K562 (cell line): ENCODE results near the gene OLFML2B. TPM values are rescaled to one million over a fixed set of nuclear protein-coding genes. Genes with fewer than 3 reads are reported as not detected.

Source experiments
- ATAC-seq: fragments of 200-7000 bp; cut with Tn5 transposase; 3 replicates; pipeline ENCODE4 v1.9.1; 2020; ENCODE audit warnings: moderate library complexity
- BruUV-seq: library from RNA; stranded (reverse); fragments of 400-500 nt; replicated peaks from 2 replicates; lab custom pipeline; 2021; lab: Mats Ljungman, UMichigan
- CTCF ChIA-PET: fragments of 300-600 bp; formaldehyde crosslinking; extraction: SDS; loops from one replicate; lab custom pipeline; 2021; ENCODE audit warnings: low intra/inter-chr PET ratio; lab: Yijun Ruan, JAX
- POLR2A ChIA-PET: fragments of 300-600, 350-650 bp; sonication (Branson Sonifier 250); formaldehyde crosslinking; extraction: SDS; loops from one replicate; lab custom pipeline; 2021; ENCODE audit warnings: antibody characterized with exemption, inconsistent platforms; lab: Yijun Ruan, JAX
- DNase-seq, 4 experiments: peaks; one replicate each; pipeline versions ENCODE4 v3.0.0 to v3.0.0-alpha.2; 2011 to 2018; ENCODE audit warnings: low spot score in 3 of 4, mixed read lengths in 3 of 4; ENCODE audit errors: extremely low read depth in 1 of 4
- FAIRE-seq: peaks from 2 replicates; lab custom pipeline; 2011; peaks lifted over from hg19 to GRCh38; lab: Jason Lieb, UNC
- H2AFZ ChIP-seq: 2 replicates; pipeline ENCODE4 v1.6.0; 2011; ENCODE audit warnings: low read depth, low read length, control low read depth, inconsistent platforms
- H3K27ac ChIP-seq: fragments of 200-600 bp; 3 replicates; pipeline ENCODE4 v1.8.0; 2011; ENCODE audit warnings: low read depth, mild to moderate bottlenecking, control low read depth, inconsistent platforms, low read length, moderate library complexity, mixed read lengths; ENCODE audit errors: extremely low read depth
- H3K27me3 ChIP-seq, 2 experiments: fragments of 300-600 bp in 1 of 2; 2 replicates in 1 of 2; 3 replicates in 1 of 2; pipeline versions ENCODE4 v1.6.0 to v1.8.0; 2011; ENCODE audit warnings: inconsistent platforms in 2 of 2, low read length in 2 of 2, mild to moderate bottlenecking in 1 of 2, mixed read lengths in 1 of 2, moderate library complexity in 1 of 2; ENCODE audit not compliant: control insufficient read depth in 2 of 2, insufficient read depth in 2 of 2
- H3K36me3 ChIP-seq: fragments of 300-600 bp; 3 replicates; pipeline ENCODE4 v1.8.0; 2011; ENCODE audit warnings: mild to moderate bottlenecking, low read length, inconsistent platforms; ENCODE audit not compliant: control insufficient read depth, insufficient read depth
- H3K4me1 ChIP-seq, 2 experiments: fragments of 200-600 bp in 1 of 2; replicated peaks in 1 of 2; 2 replicates in 1 of 2; 3 replicates in 1 of 2; pipeline versions ENCODE4 v1.5.1 to v1.8.0; 2011; ENCODE audit warnings: inconsistent platforms in 2 of 2, low read length in 2 of 2, mild to moderate bottlenecking in 1 of 2, mixed read lengths in 1 of 2, moderate library complexity in 1 of 2; ENCODE audit not compliant: control insufficient read depth in 2 of 2, insufficient read depth in 2 of 2
- H3K4me2 ChIP-seq: 2 replicates; pipeline ENCODE4 v1.6.1; 2011; ENCODE audit warnings: low read length, control low read depth, inconsistent platforms, mixed read lengths; ENCODE audit not compliant: insufficient read depth
- H3K4me3 ChIP-seq: fragments of 200-600 bp; sonication (generic), shearing (Covaris generic); 2 replicates; pipeline ENCODE4 v1.5.1; 2016; ENCODE audit warnings: control low read depth, inconsistent platforms
- H3K79me2 ChIP-seq: fragments of 200-600 bp; 3 replicates; pipeline ENCODE4 v1.8.0; 2011; ENCODE audit warnings: low read length, inconsistent platforms; ENCODE audit not compliant: control insufficient read depth, insufficient read depth
- H3K9ac ChIP-seq, 2 experiments: 2 replicates each; pipeline versions ENCODE4 v1.6.0 to v1.6.1; 2011; ENCODE audit warnings: low read depth in 2 of 2, low read length in 2 of 2, control low read depth in 1 of 2, inconsistent platforms in 1 of 2, mild to moderate bottlenecking in 1 of 2, mixed read lengths in 1 of 2; ENCODE audit not compliant: insufficient read depth in 1 of 2
- H3K9me1 ChIP-seq: one replicate; pipeline ENCODE4 v1.6.0; 2011; ENCODE audit warnings: inconsistent platforms, mild to moderate bottlenecking, low read length, moderate library complexity; ENCODE audit not compliant: control insufficient read depth, insufficient read depth
- H3K9me3 ChIP-seq: replicated peaks from 2 replicates; pipeline ENCODE4 v1.5.1; 2011; ENCODE audit warnings: low read depth, low read length, inconsistent platforms; ENCODE audit not compliant: control insufficient read depth, insufficient read depth
- H4K20me1 ChIP-seq: replicated peaks from 2 replicates; pipeline ENCODE4 v1.6.1; 2011; ENCODE audit warnings: low read length, inconsistent platforms, mixed read lengths; ENCODE audit not compliant: control insufficient read depth, insufficient read depth
- GTF2B ChIP-seq: IDR thresholded peaks from 2 replicates; pipeline ENCODE4 v1.6.1; 2011; ENCODE audit not compliant: insufficient read length; ENCODE audit errors: extremely low read depth
- HES1 ChIP-seq: fragments of 450-650 bp; IDR thresholded peaks from 2 replicates; pipeline ENCODE4 v1.6.1; 2016; ENCODE audit warnings: low read depth, mild to moderate bottlenecking, moderate library complexity
- NR1H2 ChIP-seq: sonication (generic); formaldehyde crosslinking; IDR thresholded peaks from 2 replicates; pipeline ENCODE4 v1.4.0; 2020; ENCODE audit warnings: mild to moderate bottlenecking, missing genetic modification reagents
- RBFOX2 ChIP-seq: fragments of 200-400 bp; formaldehyde crosslinking; IDR thresholded peaks from 2 replicates; pipeline ENCODE4 v1.6.1; 2017; ENCODE audit warnings: low read depth, mild to moderate bottlenecking, low read length, moderate library complexity
- SP1 ChIP-seq: sonication (generic); formaldehyde crosslinking; IDR thresholded peaks from 2 replicates; pipeline ENCODE4 v1.8.1; 2022; ENCODE audit warnings: mild to moderate bottlenecking, missing genetic modification reagents
- ZNF146 ChIP-seq: IDR thresholded peaks from one replicate; pipeline ENCODE4 v1.6.1; 2018; ENCODE audit warnings: missing compliant biosample characterization; ENCODE audit not compliant: unreplicated experiment
- ZNF79 ChIP-seq: fragments of 250-450 bp; sonication (Bioruptor Pico); IDR thresholded peaks from 2 replicates; pipeline ENCODE4 v1.4.0; 2020; ENCODE audit warnings: low read depth, mild to moderate bottlenecking, moderate library complexity
- WGBS: fragments of 100-300 bp; shearing (Covaris generic); methylation state at CpG from one replicate; pipeline ENCODE4 v1.1.6; 2016; ENCODE audit warnings: low coverage, mixed read lengths; ENCODE audit not compliant: insufficient coverage; ENCODE audit errors: missing lambda C conversion rate; 5-methylcytosine and 5-hydroxymethylcytosine counted together
- in situ Hi-C: fragments of 300-500 bp; cut with MboI; formaldehyde crosslinking; loops from 4 replicates; pipeline ENCODE4 v1.15.0; 2018; ENCODE audit warnings: inconsistent platforms, mixed read lengths
- intact Hi-C: fragments of 100-400 bp; cut with micrococcal nuclease; formaldehyde crosslinking; loops from 2 replicates; pipeline ENCODE4 v1.14.2; 2022
- polyA plus RNA-seq, 8 experiments: library from polyadenylated mRNA; depleted of rRNA in 4 of 8; stranded (reverse) in 5 of 8; unstranded in 3 of 8; fragments of >200 nt; fragmentation: Nextera tagmentation in 2 of 8; fragmentation: Illumina TruSeq in 1 of 8; extraction: Ambion mirVana in 2 of 8; extraction: Trizol in 1 of 8; gene quantifications; 2 replicates each; pipeline versions ENCODE4 v1.2.1 to v1.2.3, GENCODE V29; 2011 to 2014; ENCODE audit warnings: inconsistent platforms in 1 of 8, missing spikeins in 1 of 8
- total RNA-seq, 7 experiments: library from RNA; depleted of rRNA in 6 of 7; stranded (reverse); fragments of >200 nt in 6 of 7; fragmentation: Illumina TruSeq in 2 of 7; extraction: Trizol in 2 of 7; gene quantifications; 2 replicates each; pipeline versions ENCODE4 v1.2.1 to v1.2.3, GENCODE V29; 2011 to 2021; ENCODE audit warnings: low replicate concordance in 1 of 7

Gene OLFML2B
- total and polyA plus RNA-seq, 9 of the 15 experiments (the other 6 are each of a cell fraction or from before 2014, with no cell fraction given), result not detected

GRCh38 chr1:161966067-161966466 is 57.6 kb downstream of the OLFML2B start:
- no TSS peak for BruUV-seq
- Histone ChIP-seq H3K9ac (no peak overlapping the region), H3K4me2 (no peak overlapping the region), H3K79me2 (no peaks in the 10 kb centered on the region), H3K4me3 (no peak overlapping the region), H3K36me3 (peaks cover 2% of the 10 kb centered on the region; the same call in 1 of the 3 replicates), H3K9me3 (no peaks in the 10 kb centered on the region), H3K4me1 (no peaks in the 10 kb centered on the region), H3K27me3 (no peaks in the 10 kb centered on the region), H4K20me1 (no peaks in the 10 kb centered on the region), H3K27ac (no peak overlapping the region), H2AFZ (no peak overlapping the region), H3K9me1 (no peaks in the 10 kb centered on the region)
- in situ Hi-C loops, result no loop called here
- ATAC-seq, result no peak
- no peak for TF ChIP-seq RBFOX2
- no peak for TF ChIP-seq ZNF79
- no peak for TF ChIP-seq GTF2B
- TF ChIP-seq HES1, result no peak
- no peak for TF ChIP-seq ZNF146 (CRISPR knock-in tag)
- TF ChIP-seq NR1H2, result no peak
- no peak for TF ChIP-seq SP1
- CTCF ChIA-PET, result no interaction called here
- intact Hi-C loops, result no loop called here
- 44% methylated on average over 4 of the region's 4 CpGs for WGBS
- POLR2A ChIA-PET, result interaction anchor here (0.7 kb wide), 1 partner anchor 367 kb away, joined by 3 read pairs; no protein-coding TSS in a partner anchor
- FAIRE-seq, result no peak
- no peak for DNase-seq
